Breast epithelium (tissue), 4 donors: ENCODE measurements around the gene HYLS1. TPM values are rescaled to one million over a fixed set of nuclear protein-coding genes. Genes with fewer than 3 reads are reported as not detected.
"Not testable (repeated sequence)": the region's sequence is repeated elsewhere in the genome, so short reads cannot be mapped to it uniquely, and the experiment has no call there.

Experiments used
- DNase-seq, 2 donors: peaks; one replicate each; pipeline ENCODE4 v3.0.0-alpha.2; 2019; ENCODE audit warnings: low spot score in 2 of 2
- H3K27ac ChIP-seq, 2 donors: fragments of 200-600 bp; sonication (generic) in 1 of 2; one replicate each; pipeline ENCODE4 v1.5.1; 2016 to 2019; ENCODE audit warnings: mild to moderate bottlenecking in 1 of 2
- H3K27me3 ChIP-seq, 2 donors: fragments of 200-600 bp; sonication (generic) in 1 of 2; one replicate each; pipeline versions ENCODE4 v1.5.1 to v1.6.0; 2017 to 2019; ENCODE audit warnings: control low read depth in 1 of 2, mild to moderate bottlenecking in 1 of 2
- H3K36me3 ChIP-seq: fragments of 200-600 bp; one replicate; pipeline ENCODE4 v1.5.1; 2019
- H3K4me1 ChIP-seq, 2 donors: fragments of 200-600 bp; sonication (generic); one replicate each; pipeline ENCODE4 v1.5.1; 2016 to 2019; ENCODE audit warnings: control low read depth in 1 of 2
- H3K4me3 ChIP-seq, 3 donors: fragments of 200-600 bp; sonication (generic); 1 replicate in 2 of 3; 2 replicates in 1 of 3; pipeline ENCODE4 v1.5.1; 2016 to 2019; ENCODE audit warnings: mild to moderate bottlenecking in 3 of 3, moderate library complexity in 2 of 3
- H3K9me3 ChIP-seq, 2 donors: fragments of 200-600 bp; sonication (generic) in 1 of 2; one replicate each; pipeline ENCODE4 v1.5.1; 2016 to 2019; ENCODE audit warnings: control low read depth in 1 of 2
- POLR2A ChIP-seq: fragments of 450-650 bp; IDR thresholded peaks from one replicate; pipeline ENCODE4 v1.6.1; 2016; ENCODE audit warnings: antibody characterized with exemption, mild to moderate bottlenecking, moderate library complexity
- POLR2AphosphoS5 ChIP-seq, 3 donors: sonication (generic); formaldehyde crosslinking; IDR thresholded peaks; one replicate each; pipeline ENCODE4 v1.6.1; 2017; ENCODE audit warnings: antibody characterized with exemption in 3 of 3
- intact Hi-C: fragments of 100-400 bp; cut with DNase I; formaldehyde crosslinking; loops from one replicate; pipeline ENCODE4 v1.15.1; 2023; ENCODE audit warnings: low total_unique reads
- total RNA-seq, 3 donors: library from RNA; depleted of rRNA; stranded (reverse); fragments of >200 nt; gene quantifications; one replicate each; pipeline ENCODE4 v1.1.0, GENCODE V29; 2016
- TF ChIP-seq, protein P1 (sequence below), 3 donors: fragments of 450-650 bp; IDR thresholded peaks; one replicate each; pipeline ENCODE4 v1.5.1; 2016 to 2017; ENCODE audit warnings: antibody characterized with exemption in 3 of 3, mild to moderate bottlenecking in 3 of 3, moderate library complexity in 3 of 3

HYLS1 gene
- total RNA-seq, 3 donors from 2014 or later, result 2.7 to 6.9 (median 3.6) TPM

GRCh38 chr11:125904678-125905077, 17.2 kb downstream of the HYLS1 start:
- Histone ChIP-seq H3K27me3 (peaks cover 8 to 26% of the 10 kb centered on the region in 2 donors), H3K9me3 (no peaks in the 10 kb centered on the region), H3K4me3 (peak overlapping the region in 2 of 3 donors; percentile 54 to 70), H3K4me1 (peaks cover 0 to 7% of the 10 kb centered on the region in 2 donors), H3K36me3 (no peaks in the 10 kb centered on the region), H3K27ac (no peak overlapping the region)
- TF ChIP-seq POLR2AphosphoS5 (IDR thresholded peaks at IDR 0.05), result no peak
- no peak for TF ChIP-seq POLR2A
- TF ChIP-seq, protein P1, sequence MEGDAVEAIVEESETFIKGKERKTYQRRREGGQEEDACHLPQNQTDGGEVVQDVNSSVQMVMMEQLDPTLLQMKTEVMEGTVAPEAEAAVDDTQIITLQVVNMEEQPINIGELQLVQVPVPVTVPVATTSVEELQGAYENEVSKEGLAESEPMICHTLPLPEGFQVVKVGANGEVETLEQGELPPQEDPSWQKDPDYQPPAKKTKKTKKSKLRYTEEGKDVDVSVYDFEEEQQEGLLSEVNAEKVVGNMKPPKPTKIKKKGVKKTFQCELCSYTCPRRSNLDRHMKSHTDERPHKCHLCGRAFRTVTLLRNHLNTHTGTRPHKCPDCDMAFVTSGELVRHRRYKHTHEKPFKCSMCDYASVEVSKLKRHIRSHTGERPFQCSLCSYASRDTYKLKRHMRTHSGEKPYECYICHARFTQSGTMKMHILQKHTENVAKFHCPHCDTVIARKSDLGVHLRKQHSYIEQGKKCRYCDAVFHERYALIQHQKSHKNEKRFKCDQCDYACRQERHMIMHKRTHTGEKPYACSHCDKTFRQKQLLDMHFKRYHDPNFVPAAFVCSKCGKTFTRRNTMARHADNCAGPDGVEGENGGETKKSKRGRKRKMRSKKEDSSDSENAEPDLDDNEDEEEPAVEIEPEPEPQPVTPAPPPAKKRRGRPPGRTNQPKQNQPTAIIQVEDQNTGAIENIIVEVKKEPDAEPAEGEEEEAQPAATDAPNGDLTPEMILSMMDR (IDR thresholded peaks at IDR 0.05), result no peak
- intact Hi-C loops, result no loop called here
- DNase-seq, result no peak

DNA sequence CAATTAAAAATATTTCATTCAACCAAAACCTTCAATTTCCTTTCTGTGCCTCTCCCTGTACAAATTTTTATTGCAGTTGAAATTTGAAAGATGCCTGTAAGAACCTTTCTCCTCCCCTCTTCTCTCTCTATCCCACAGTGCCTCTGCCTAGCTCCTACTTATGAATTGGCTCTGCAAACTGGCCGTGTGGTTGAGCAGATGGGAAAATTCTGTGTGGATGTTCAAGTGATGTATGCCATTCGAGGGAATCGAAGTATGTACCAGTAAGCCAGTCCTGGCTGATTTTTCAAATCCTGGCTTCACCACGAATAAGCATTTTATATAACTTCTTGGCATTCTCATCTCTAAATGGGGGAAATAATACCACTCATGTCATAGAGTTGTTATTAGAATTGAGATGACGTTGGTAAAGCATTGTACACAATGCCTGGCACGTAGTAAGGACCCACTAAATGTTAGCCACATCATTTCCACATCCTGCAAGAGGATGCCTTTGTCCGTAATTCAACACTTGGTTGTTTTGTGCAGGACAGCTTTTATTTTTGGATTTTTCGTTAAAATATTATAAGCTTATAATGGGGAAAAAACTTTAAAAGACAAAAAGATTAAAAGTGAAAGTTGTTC, 22.9 kb downstream of the HYLS1 start:
- intact Hi-C loops, result no loop called here
- no peak for TF ChIP-seq POLR2AphosphoS5 (IDR thresholded peaks at IDR 0.05)
- TF ChIP-seq, protein P1 (IDR thresholded peaks at IDR 0.05), result no peak
- no peak for TF ChIP-seq POLR2A
- Histone ChIP-seq H3K27ac (no peak overlapping the region), H3K4me1 (no peaks in the 10 kb centered on the region), H3K27me3 (peaks cover 0 to 10% of the 10 kb centered on the region in 2 donors), H3K4me3 (no peak overlapping the region), H3K36me3 (no peaks in the 10 kb centered on the region), H3K9me3 (no peaks in the 10 kb centered on the region)
- no peak for DNase-seq

- H3K27ac ChIP-seq, H3K9me3 ChIP-seq, H3K4me1 ChIP-seq, H3K27me3 ChIP-seq, H3K36me3 ChIP-seq, intact Hi-C loops, H3K4me3 ChIP-seq, DNase-seq: not testable (repeated sequence)
Measured at GRCh38 chr11:125914601-125915000, 27.1 kb downstream of the HYLS1 start.

GRCh38 chr11:125916683-125917347, 29.3 kb downstream of the HYLS1 start:
- no peaks in the 10 kb centered on the region for H3K9me3 ChIP-seq
- intact Hi-C loops, result no loop called here
- TF ChIP-seq POLR2AphosphoS5 (IDR thresholded peaks at IDR 0.05) (no peak), POLR2A (no peak)
- TF ChIP-seq, protein P1 (IDR thresholded peaks at IDR 0.05), result no peak
- no peak overlapping the region for H3K27ac ChIP-seq
- H3K36me3 ChIP-seq, result no peaks in the 10 kb centered on the region
- DNase-seq, result no peak
- no peaks in the 10 kb centered on the region for H3K27me3 ChIP-seq
- H3K4me1 ChIP-seq, result no peaks in the 10 kb centered on the region
- H3K4me3 ChIP-seq, result no peak overlapping the region

- H3K36me3 ChIP-seq, result no peaks in the 10 kb centered on the region
- TF ChIP-seq POLR2AphosphoS5 (IDR thresholded peaks at IDR 0.05) (no peak), POLR2A (no peak)
- TF ChIP-seq, protein P1 (IDR thresholded peaks at IDR 0.05), result no peak
- no peak overlapping the region for H3K4me3 ChIP-seq
- intact Hi-C loops, result loop anchor here (2.0 kb wide), 1 partner anchor 47 kb away; no protein-coding TSS in a partner anchor
- no peak overlapping the region for H3K27ac ChIP-seq
- DNase-seq, result no peak
- H3K27me3 ChIP-seq, result no peaks in the 10 kb centered on the region
- H3K9me3 ChIP-seq, result no peaks in the 10 kb centered on the region
- no peaks in the 10 kb centered on the region for H3K4me1 ChIP-seq
Measured at GRCh38 chr11:125918140-125918840, 30.8 kb downstream of the HYLS1 start.
